Measurements from ENCODE around the gene CHCHD1. TPM values are rescaled to one million over a fixed set of nuclear protein-coding genes. Genes with fewer than 3 reads are reported as not detected.

Gene CHCHD1
- total RNA-seq, 1 experiment from 2014 or later, result 238 TPM

DNA sequence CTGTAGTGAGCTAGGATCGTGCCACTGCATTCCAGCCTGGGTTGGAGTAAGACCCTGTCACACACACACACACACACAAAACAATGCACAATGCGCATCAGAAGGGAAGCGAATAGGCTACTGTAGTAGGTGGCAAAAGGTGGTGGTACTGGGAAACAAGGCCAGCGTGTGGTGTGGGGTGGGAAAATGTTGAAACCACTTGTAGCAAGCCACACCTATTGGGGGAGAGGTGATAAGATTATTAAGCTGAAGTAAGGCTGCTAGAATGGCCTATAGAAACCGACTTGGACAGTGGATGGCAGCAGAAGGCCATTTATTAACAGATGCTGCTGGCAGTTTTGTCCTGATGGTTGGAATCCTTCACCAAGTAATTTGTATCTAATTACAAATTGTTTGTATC is 7.2 kb upstream of the CHCHD1 start:
- peaks cover 24% of the 10 kb centered on the region for H3F3A ChIP-seq (ENCODE audit: low read length, unreplicated experiment)
- intact Hi-C loops (cut with micrococcal nuclease), result loop anchor here (1.0 to 5.0 kb wide), 2 partner anchors 105 to 223 kb away; partner anchors contain the start of gene VCL
- H3K36me3 ChIP-seq (ENCODE audit: low read depth, low read length), result peaks cover 50% of the 10 kb centered on the region
- ChIA-PET CTCF (interaction anchor here (0.5 to 3.1 kb wide), 10 partner anchors 30 to 182 kb away, joined by 3 to 39 read pairs (median 4); partner anchors contain the start of gene SEC24C), POLR2A (ENCODE audit: unreplicated experiment) (interaction anchor here (0.6 to 1.0 kb wide), 2 partner anchors 11 to 604 kb away, joined by 3 read pairs; no protein-coding TSS in a partner anchor)
- H3K9me3 ChIP-seq (ENCODE audit: low read length), result no peaks in the 10 kb centered on the region
- ATAC-seq (peak; percentile 2), DNase-seq (peak; percentile 91)
- H3K4me1 ChIP-seq (ENCODE audit: insufficient read depth, low read length), result peaks cover 27% of the 10 kb centered on the region
- peaks cover 29% of the 10 kb centered on the region for H4K20me1 ChIP-seq (ENCODE audit: low read length)
- H3K4me3 ChIP-seq (ENCODE audit: low read length), result peak overlapping the region; percentile 73
- TF ChIP-seq EZH2phosphoT487 (IDR thresholded peaks at IDR 0.05; ENCODE audit: borderline replicate concordance, low read length), result no peak
- TF ChIP-seq, protein P1, sequence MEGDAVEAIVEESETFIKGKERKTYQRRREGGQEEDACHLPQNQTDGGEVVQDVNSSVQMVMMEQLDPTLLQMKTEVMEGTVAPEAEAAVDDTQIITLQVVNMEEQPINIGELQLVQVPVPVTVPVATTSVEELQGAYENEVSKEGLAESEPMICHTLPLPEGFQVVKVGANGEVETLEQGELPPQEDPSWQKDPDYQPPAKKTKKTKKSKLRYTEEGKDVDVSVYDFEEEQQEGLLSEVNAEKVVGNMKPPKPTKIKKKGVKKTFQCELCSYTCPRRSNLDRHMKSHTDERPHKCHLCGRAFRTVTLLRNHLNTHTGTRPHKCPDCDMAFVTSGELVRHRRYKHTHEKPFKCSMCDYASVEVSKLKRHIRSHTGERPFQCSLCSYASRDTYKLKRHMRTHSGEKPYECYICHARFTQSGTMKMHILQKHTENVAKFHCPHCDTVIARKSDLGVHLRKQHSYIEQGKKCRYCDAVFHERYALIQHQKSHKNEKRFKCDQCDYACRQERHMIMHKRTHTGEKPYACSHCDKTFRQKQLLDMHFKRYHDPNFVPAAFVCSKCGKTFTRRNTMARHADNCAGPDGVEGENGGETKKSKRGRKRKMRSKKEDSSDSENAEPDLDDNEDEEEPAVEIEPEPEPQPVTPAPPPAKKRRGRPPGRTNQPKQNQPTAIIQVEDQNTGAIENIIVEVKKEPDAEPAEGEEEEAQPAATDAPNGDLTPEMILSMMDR (conservative IDR thresholded peaks at IDR 0.05; ENCODE audit: low read depth, low read length), result peak; percentile 94
- peaks cover 69% of the 10 kb centered on the region for H3K79me2 ChIP-seq (ENCODE audit: low read length)
- no peaks in the 10 kb centered on the region for H3K9me2 ChIP-seq (replicated peaks; ENCODE audit: low read length)
- H3K4me2 ChIP-seq (ENCODE audit: low read length), result peak overlapping the region; percentile 81
- no peaks in the 10 kb centered on the region for H3K27me3 ChIP-seq (ENCODE audit: low read length)
- no peak overlapping the region for H2AFZ ChIP-seq (ENCODE audit: low read length)
- H3K27ac ChIP-seq (ENCODE audit: low read length), result no peak overlapping the region
- no TSS peak for BruUV-seq (replicated peaks)
- H3K9ac ChIP-seq (ENCODE audit: low read length), result peak overlapping the region; percentile 78; the same call in 1 of the 2 replicates

GRCh38 chr10:73779018-73779417 is 2.8 kb upstream of the CHCHD1 start:
- Histone ChIP-seq H3K4me3 (ENCODE audit: low read length) (no peak overlapping the region), H3F3A (ENCODE audit: low read length, unreplicated experiment) (peaks cover 16% of the 10 kb centered on the region), H4K20me1 (ENCODE audit: low read length) (peaks cover 26% of the 10 kb centered on the region), H3K79me2 (ENCODE audit: low read length) (peaks cover 99% of the 10 kb centered on the region), H3K9me3 (ENCODE audit: low read length) (no peaks in the 10 kb centered on the region), H3K27ac (ENCODE audit: low read length) (no peak overlapping the region), H3K4me1 (ENCODE audit: insufficient read depth, low read length) (peaks cover 47% of the 10 kb centered on the region), H3K9me2 (replicated peaks; ENCODE audit: low read length) (no peaks in the 10 kb centered on the region), H2AFZ (ENCODE audit: low read length) (no peak overlapping the region), H3K27me3 (ENCODE audit: low read length) (no peaks in the 10 kb centered on the region), H3K4me2 (ENCODE audit: low read length) (no peak overlapping the region), H3K9ac (ENCODE audit: low read length) (no peak overlapping the region), H3K36me3 (ENCODE audit: low read depth, low read length) (peaks cover 29% of the 10 kb centered on the region)
- no peak for TF ChIP-seq EZH2phosphoT487 (IDR thresholded peaks at IDR 0.05; ENCODE audit: borderline replicate concordance, low read length)
- no peak for TF ChIP-seq EZH2 (IDR thresholded peaks at IDR 0.05; ENCODE audit: low read length, unreplicated experiment)
- TF ChIP-seq, protein P1 (conservative IDR thresholded peaks at IDR 0.05; ENCODE audit: low read depth, low read length), result no peak
- DNase-seq (no peak), ATAC-seq (no peak)
- POLR2A ChIA-PET (ENCODE audit: unreplicated experiment), result interaction anchor here (0.6 to 0.7 kb wide), 3 partner anchors 32 to 54 kb away, joined by 3 to 14 read pairs (median 7); no protein-coding TSS in a partner anchor
- intact Hi-C loops (cut with micrococcal nuclease), result no loop called here
- no TSS peak for BruUV-seq (replicated peaks)
- CTCF ChIA-PET, result no interaction called here

DNA sequence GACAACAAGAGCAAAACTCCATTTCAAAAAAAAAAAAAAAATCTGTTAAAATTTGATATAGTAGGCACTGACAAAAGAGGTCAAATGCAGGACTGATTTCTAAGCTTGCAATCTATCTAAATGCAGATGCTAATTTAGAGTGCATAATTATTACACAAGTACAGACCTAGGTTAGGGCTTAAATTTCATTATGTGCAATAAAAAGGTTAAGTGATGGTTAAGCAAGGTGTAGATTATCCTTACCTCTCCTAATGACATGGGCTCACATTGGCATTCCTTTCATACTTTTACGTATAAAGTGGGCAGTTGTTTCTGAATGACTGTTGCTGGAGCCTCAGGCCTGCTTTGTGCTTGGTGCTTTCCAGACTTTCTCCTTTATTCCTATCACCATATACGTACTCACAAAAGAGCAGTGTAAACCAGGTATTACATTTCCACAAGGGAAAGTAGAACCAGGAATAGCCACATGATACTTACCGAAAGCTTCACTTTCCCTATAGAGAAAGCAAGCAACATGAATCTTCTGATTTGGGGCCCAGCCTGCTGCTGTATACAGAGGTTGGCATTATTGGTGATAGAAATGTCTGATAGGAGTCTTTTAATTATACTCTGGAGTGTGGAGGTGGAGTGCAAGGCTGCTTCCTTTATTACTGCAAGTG is 2.2 kb upstream of the CHCHD1 start:
- BruUV-seq (replicated peaks), result no TSS peak
- Histone ChIP-seq H3K36me3 (ENCODE audit: low read depth, low read length) (peaks cover 28% of the 10 kb centered on the region), H3K9me3 (ENCODE audit: low read length) (no peaks in the 10 kb centered on the region), H3K4me2 (ENCODE audit: low read length) (peak overlapping the region; percentile 86), H3K4me3 (ENCODE audit: low read length) (no peak overlapping the region), H4K20me1 (ENCODE audit: low read length) (peaks cover 21% of the 10 kb centered on the region), H2AFZ (ENCODE audit: low read length) (no peak overlapping the region), H3K27ac (ENCODE audit: low read length) (no peak overlapping the region), H3K9ac (ENCODE audit: low read length) (no peak overlapping the region), H3F3A (ENCODE audit: low read length, unreplicated experiment) (peaks cover 16% of the 10 kb centered on the region), H3K27me3 (ENCODE audit: low read length) (no peaks in the 10 kb centered on the region), H3K4me1 (ENCODE audit: insufficient read depth, low read length) (peaks cover 48% of the 10 kb centered on the region), H3K9me2 (replicated peaks; ENCODE audit: low read length) (no peaks in the 10 kb centered on the region), H3K79me2 (ENCODE audit: low read length) (peaks cover 99% of the 10 kb centered on the region)
- intact Hi-C loops (cut with micrococcal nuclease), result no loop called here
- TF ChIP-seq, protein P1 (conservative IDR thresholded peaks at IDR 0.05; ENCODE audit: low read depth, low read length), result no peak
- ChIA-PET POLR2A (ENCODE audit: unreplicated experiment) (interaction anchor here (0.5 to 0.7 kb wide), 4 partner anchors 16 to 53 kb away, joined by 3 to 14 read pairs (median 10); no protein-coding TSS in a partner anchor), CTCF (interaction anchor here (2.5 kb wide), 1 partner anchor 100 kb away, joined by 9 read pairs; no protein-coding TSS in a partner anchor)
- ATAC-seq (no peak), DNase-seq (no peak)

Measured in PC-3 (cell line).